Measurements from ENCODE around the gene LCA5L. TPM values are rescaled to one million over a fixed set of nuclear protein-coding genes. Genes with fewer than 3 reads are reported as not detected.

Gene LCA5L
- total and polyA plus RNA-seq, 2 of the 13 experiments (the other 11 are each of a cell fraction or from before 2014, with no cell fraction given), result 0.13 to 0.55 TPM

GRCh38 chr21:39385299-39386145, 60.1 kb downstream of the LCA5L start (continued):
- TF ChIP-seq ETS1 (CRISPR knock-in tag; IDR thresholded peaks at IDR 0.05) (no peak), ZNF10 (CRISPR knock-in tag; IDR thresholded peaks at IDR 0.05; ENCODE audit: borderline replicate concordance, low read depth) (no peak), HNF4A (CRISPR knock-in tag; IDR thresholded peaks at IDR 0.05) (peak; percentile 100), IRF9 (CRISPR knock-in tag; IDR thresholded peaks at IDR 0.05; ENCODE audit: borderline replicate concordance) (peak; percentile 73; the same call in 1 of the 2 replicates), EHMT2 (IDR thresholded peaks at IDR 0.05; ENCODE audit: borderline replicate concordance, low read depth, low read length) (no peak), ZMAT3 (CRISPR knock-in tag; conservative IDR thresholded peaks at IDR 0.05) (no peak), SRY (CRISPR knock-in tag; IDR thresholded peaks at IDR 0.05) (no peak), POLR2A (IDR thresholded peaks at IDR 0.05; ENCODE audit: insufficient read depth in 1 of 2, low read depth in 2 of 2, low read length in 2 of 2) (peak in 1 of 2 experiments; percentile 78; a peak in 1 of 4 replicates), STAT6 (CRISPR knock-in tag; IDR thresholded peaks at IDR 0.05; ENCODE audit: borderline replicate concordance) (no peak; the same call in 1 of the 2 replicates), HOXA7 (CRISPR knock-in tag; IDR thresholded peaks at IDR 0.05) (no peak), PTBP1 (IDR thresholded peaks at IDR 0.05; ENCODE audit: low read depth, low read length, poor library complexity, severe bottlenecking) (no peak), ZNF547 (CRISPR knock-in tag; IDR thresholded peaks at IDR 0.05) (no peak), GZF1 (CRISPR knock-in tag; IDR thresholded peaks at IDR 0.05) (no peak), HOXD1 (CRISPR knock-in tag; IDR thresholded peaks at IDR 0.05) (no peak), ZBTB8A (CRISPR knock-in tag; IDR thresholded peaks at IDR 0.05; ENCODE audit: borderline replicate concordance, low read depth) (no peak), MTERF4 (CRISPR knock-in tag; IDR thresholded peaks at IDR 0.05) (no peak), ESRRA (CRISPR knock-in tag; IDR thresholded peaks at IDR 0.05; ENCODE audit: low read depth) (no peak), TBP (CRISPR knock-in tag; IDR thresholded peaks at IDR 0.05) (no peak), RNF219 (CRISPR knock-in tag; IDR thresholded peaks at IDR 0.05) (no peak), ZNF446 (CRISPR knock-in tag; IDR thresholded peaks at IDR 0.05) (no peak), TARDBP (CRISPR knock-in tag; IDR thresholded peaks at IDR 0.05) (peak; percentile 84; the same call in 1 of the 2 replicates), NFKBIZ (CRISPR knock-in tag; IDR thresholded peaks at IDR 0.05) (peak; percentile 87; the same call in 1 of the 2 replicates)
